Measurements from ENCODE around the gene GABBR1. TPM values are rescaled to one million over a fixed set of nuclear protein-coding genes. Genes with fewer than 3 reads are reported as not detected.

Gene GABBR1
- total RNA-seq, 2 experiments from 2014 or later: 78.4 to 79.9 TPM

- peaks cover 10% of the 10 kb centered on the region for H3K27me3 Mint-ChIP-seq
These were observed 115.7 kb downstream of the GABBR1 start for GRCh38 chr6:29517245-29517644.

GRCh38 chr6:29516108-29516507 lies 116.9 kb downstream of the GABBR1 start:
- ChIA-PET POLR2A (no interaction called here), CTCF (no interaction called here)

More at GRCh38 chr6:29517245-29517644, 115.7 kb downstream of the GABBR1 start:
- ATAC-seq (ENCODE audit: poor library complexity) (no peak), DNase-seq (no peak)
- no peak overlapping the region for H3K27ac Mint-ChIP-seq
- H3K9me3 ChIP-seq (ENCODE audit: control insufficient read depth in 1 of 2, insufficient read depth in 1 of 2, low read length in 2 of 2): no peaks in the 10 kb centered on the region
- H3K9me3 Mint-ChIP-seq: no peaks in the 10 kb centered on the region
- CTCF ChIA-PET: no interaction called here
- peaks cover 0 to 4% of the 10 kb centered on the region in 2 experiments for H3K27me3 ChIP-seq (ENCODE audit: control insufficient read depth in 1 of 2, insufficient read depth in 2 of 2, low read length in 2 of 2)
- no peaks in the 10 kb centered on the region for H3K36me3 ChIP-seq (ENCODE audit: insufficient read depth, low read length)
- H3K4me1 ChIP-seq (ENCODE audit: insufficient read depth, low read length): peaks cover 4% of the 10 kb centered on the region
- no peak overlapping the region for H3K4me3 ChIP-seq (ENCODE audit: low read length)
- POLR2A ChIA-PET: no interaction called here
- intact Hi-C loops (cut with DNase I, micrococcal nuclease): no loop called here
- peaks cover 8% of the 10 kb centered on the region for H3K4me1 Mint-ChIP-seq (ENCODE audit: low read depth)
- no peak overlapping the region for H3K27ac ChIP-seq (ENCODE audit: low read depth in 1 of 2, low read length in 2 of 2)
- H3K4me3 Mint-ChIP-seq: no peak overlapping the region
- TF ChIP-seq CTCF (IDR thresholded peaks at IDR 0.05): no peak
- H3K36me3 Mint-ChIP-seq (ENCODE audit: low read depth): no peaks in the 10 kb centered on the region

GRCh38 chr6:29510746-29511300 lies 122.2 kb downstream of the GABBR1 start:
- Histone ChIP-seq H3K9me3 (ENCODE audit: control insufficient read depth in 1 of 2, insufficient read depth in 1 of 2, low read length in 2 of 2) (no peaks in the 10 kb centered on the region), H3K4me3 (ENCODE audit: low read length) (no peak overlapping the region), H3K36me3 (ENCODE audit: insufficient read depth, low read length) (no peaks in the 10 kb centered on the region), H3K27ac (ENCODE audit: low read depth in 1 of 2, low read length in 2 of 2) (no peak overlapping the region), H3K27me3 (ENCODE audit: control insufficient read depth in 1 of 2, insufficient read depth in 2 of 2, low read length in 2 of 2) (peaks cover 0 to 2% of the 10 kb centered on the region in 2 experiments), H3K4me1 (ENCODE audit: insufficient read depth, low read length) (no peaks in the 10 kb centered on the region)
- TF ChIP-seq CTCF (IDR thresholded peaks at IDR 0.05): no peak
- intact Hi-C loops (cut with DNase I, micrococcal nuclease): no loop called here
- Mint-ChIP-seq H3K4me3 (no peak overlapping the region), H3K36me3 (ENCODE audit: low read depth) (no peaks in the 10 kb centered on the region), H3K27me3 (peaks cover 12% of the 10 kb centered on the region), H3K27ac (no peak overlapping the region), H3K4me1 (ENCODE audit: low read depth) (peaks cover 1% of the 10 kb centered on the region), H3K9me3 (no peaks in the 10 kb centered on the region)
- DNase-seq (no peak), ATAC-seq (ENCODE audit: poor library complexity) (no peak)
- POLR2A ChIA-PET: no interaction called here
- CTCF ChIA-PET: interaction anchor here (0.7 kb wide), 1 partner anchor 163 kb away, joined by 3 read pairs; no protein-coding TSS in a partner anchor

More at GRCh38 chr6:29516108-29516507, 116.9 kb downstream of the GABBR1 start:
- Mint-ChIP-seq H3K4me1 (ENCODE audit: low read depth) (peaks cover 8% of the 10 kb centered on the region), H3K36me3 (ENCODE audit: low read depth) (no peaks in the 10 kb centered on the region), H3K4me3 (no peak overlapping the region), H3K9me3 (no peaks in the 10 kb centered on the region), H3K27ac (no peak overlapping the region), H3K27me3 (peaks cover 10% of the 10 kb centered on the region)
- no peak for TF ChIP-seq CTCF (IDR thresholded peaks at IDR 0.05)
- H3K4me3 ChIP-seq (ENCODE audit: low read length): no peak overlapping the region
- intact Hi-C loops (cut with DNase I, micrococcal nuclease): no loop called here
- peaks cover 4% of the 10 kb centered on the region for H3K4me1 ChIP-seq (ENCODE audit: insufficient read depth, low read length)
- ATAC-seq (ENCODE audit: poor library complexity): peak; percentile 70
- no peak overlapping the region for H3K27ac ChIP-seq (ENCODE audit: low read depth in 1 of 2, low read length in 2 of 2)
- H3K27me3 ChIP-seq (ENCODE audit: control insufficient read depth in 1 of 2, insufficient read depth in 2 of 2, low read length in 2 of 2): peaks cover 0 to 4% of the 10 kb centered on the region in 2 experiments
- H3K9me3 ChIP-seq (ENCODE audit: control insufficient read depth in 1 of 2, insufficient read depth in 1 of 2, low read length in 2 of 2): no peaks in the 10 kb centered on the region
- peak in 8 of 14 experiments; percentile 6 to 62 (median 24) for DNase-seq
- H3K36me3 ChIP-seq (ENCODE audit: insufficient read depth, low read length): no peaks in the 10 kb centered on the region
